PFSK-1 (cell line): ENCODE results near the gene TPM3.

Experiments
- FOXP2 ChIP-seq: optimal IDR thresholded peaks from 2 replicates; pipeline ENCODE3; 2011; ENCODE audit warnings: borderline replicate concordance, control low read depth, inconsistent platforms; ENCODE audit not compliant: insufficient read depth; ENCODE audit errors: extremely low read length, extremely low read depth
- POLR2AphosphoS5 ChIP-seq: IDR thresholded peaks from 2 replicates; pipeline ENCODE4 v1.6.1; 2012; ENCODE audit warnings: low read depth, mild to moderate bottlenecking, control low read depth, low read length, moderate library complexity
- SIN3A ChIP-seq: IDR thresholded peaks from 2 replicates; pipeline ENCODE4 v1.6.1; 2012; ENCODE audit warnings: mild to moderate bottlenecking, low read length, moderate library complexity, borderline replicate concordance; ENCODE audit not compliant: insufficient read depth
- TAF1 ChIP-seq: IDR thresholded peaks from 2 replicates; pipeline ENCODE4 v1.6.1; 2012; ENCODE audit warnings: low read length, control low read depth, borderline replicate concordance; ENCODE audit not compliant: insufficient read depth
- TF ChIP-seq, protein P1 (sequence below), 2 experiments: IDR thresholded peaks; 2 replicates each; pipeline versions ENCODE4 v1.6.1 to v1.8.0; 2011 to 2012; ENCODE audit warnings: low read depth in 2 of 2, low read length in 2 of 2, control low read depth in 1 of 2, inconsistent platforms in 1 of 2, mild to moderate bottlenecking in 1 of 2, moderate library complexity in 1 of 2; ENCODE audit not compliant: insufficient read depth in 1 of 2

The TPM3 gene

DNA sequence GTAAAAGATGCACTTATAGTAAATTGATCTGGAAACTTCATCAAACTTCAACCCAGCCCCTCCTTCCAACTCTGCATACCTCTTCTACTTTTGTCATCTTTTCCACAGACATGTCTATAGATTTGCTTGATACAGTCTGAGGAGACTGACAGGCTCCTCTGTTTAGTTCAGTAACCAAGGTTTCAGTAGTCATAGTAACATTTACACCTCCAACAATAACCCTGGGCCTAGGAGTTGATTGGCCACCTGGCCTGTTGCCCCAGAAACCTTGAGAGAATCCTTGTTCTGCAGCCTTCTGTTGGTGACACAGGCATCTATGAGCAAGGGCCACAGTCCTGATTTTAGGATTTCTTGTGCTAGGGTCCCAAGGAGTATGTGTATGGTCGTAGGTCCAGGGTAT lies 14.3 kb upstream of the TPM3 start, which contains the start of gene CFAP141:
Gene CFAP141, minus strand, starts transcription at position 138 of the 400 bp plus-strand sequence. Its CDS starts 26 bp downstream, at position 112.
- no peak for TF ChIP-seq SIN3A
- TF ChIP-seq TAF1, result no peak
- no peak for TF ChIP-seq POLR2AphosphoS5
- TF ChIP-seq FOXP2, result no peak
- TF ChIP-seq, protein P1, sequence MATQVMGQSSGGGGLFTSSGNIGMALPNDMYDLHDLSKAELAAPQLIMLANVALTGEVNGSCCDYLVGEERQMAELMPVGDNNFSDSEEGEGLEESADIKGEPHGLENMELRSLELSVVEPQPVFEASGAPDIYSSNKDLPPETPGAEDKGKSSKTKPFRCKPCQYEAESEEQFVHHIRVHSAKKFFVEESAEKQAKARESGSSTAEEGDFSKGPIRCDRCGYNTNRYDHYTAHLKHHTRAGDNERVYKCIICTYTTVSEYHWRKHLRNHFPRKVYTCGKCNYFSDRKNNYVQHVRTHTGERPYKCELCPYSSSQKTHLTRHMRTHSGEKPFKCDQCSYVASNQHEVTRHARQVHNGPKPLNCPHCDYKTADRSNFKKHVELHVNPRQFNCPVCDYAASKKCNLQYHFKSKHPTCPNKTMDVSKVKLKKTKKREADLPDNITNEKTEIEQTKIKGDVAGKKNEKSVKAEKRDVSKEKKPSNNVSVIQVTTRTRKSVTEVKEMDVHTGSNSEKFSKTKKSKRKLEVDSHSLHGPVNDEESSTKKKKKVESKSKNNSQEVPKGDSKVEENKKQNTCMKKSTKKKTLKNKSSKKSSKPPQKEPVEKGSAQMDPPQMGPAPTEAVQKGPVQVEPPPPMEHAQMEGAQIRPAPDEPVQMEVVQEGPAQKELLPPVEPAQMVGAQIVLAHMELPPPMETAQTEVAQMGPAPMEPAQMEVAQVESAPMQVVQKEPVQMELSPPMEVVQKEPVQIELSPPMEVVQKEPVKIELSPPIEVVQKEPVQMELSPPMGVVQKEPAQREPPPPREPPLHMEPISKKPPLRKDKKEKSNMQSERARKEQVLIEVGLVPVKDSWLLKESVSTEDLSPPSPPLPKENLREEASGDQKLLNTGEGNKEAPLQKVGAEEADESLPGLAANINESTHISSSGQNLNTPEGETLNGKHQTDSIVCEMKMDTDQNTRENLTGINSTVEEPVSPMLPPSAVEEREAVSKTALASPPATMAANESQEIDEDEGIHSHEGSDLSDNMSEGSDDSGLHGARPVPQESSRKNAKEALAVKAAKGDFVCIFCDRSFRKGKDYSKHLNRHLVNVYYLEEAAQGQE (IDR thresholded peaks at IDR 0.05; ENCODE audit: insufficient read depth in 1 of 2, low read depth in 2 of 2, low read length in 2 of 2), result no peak

GRCh38 chr1:154199563-154199879 lies 7.6 kb upstream of the TPM3 start:
- TF ChIP-seq TAF1 (no peak), FOXP2 (no peak), SIN3A (no peak), POLR2AphosphoS5 (no peak)
- TF ChIP-seq, protein P1 (IDR thresholded peaks at IDR 0.05; ENCODE audit: insufficient read depth in 1 of 2, low read depth in 2 of 2, low read length in 2 of 2), result no peak

DNA sequence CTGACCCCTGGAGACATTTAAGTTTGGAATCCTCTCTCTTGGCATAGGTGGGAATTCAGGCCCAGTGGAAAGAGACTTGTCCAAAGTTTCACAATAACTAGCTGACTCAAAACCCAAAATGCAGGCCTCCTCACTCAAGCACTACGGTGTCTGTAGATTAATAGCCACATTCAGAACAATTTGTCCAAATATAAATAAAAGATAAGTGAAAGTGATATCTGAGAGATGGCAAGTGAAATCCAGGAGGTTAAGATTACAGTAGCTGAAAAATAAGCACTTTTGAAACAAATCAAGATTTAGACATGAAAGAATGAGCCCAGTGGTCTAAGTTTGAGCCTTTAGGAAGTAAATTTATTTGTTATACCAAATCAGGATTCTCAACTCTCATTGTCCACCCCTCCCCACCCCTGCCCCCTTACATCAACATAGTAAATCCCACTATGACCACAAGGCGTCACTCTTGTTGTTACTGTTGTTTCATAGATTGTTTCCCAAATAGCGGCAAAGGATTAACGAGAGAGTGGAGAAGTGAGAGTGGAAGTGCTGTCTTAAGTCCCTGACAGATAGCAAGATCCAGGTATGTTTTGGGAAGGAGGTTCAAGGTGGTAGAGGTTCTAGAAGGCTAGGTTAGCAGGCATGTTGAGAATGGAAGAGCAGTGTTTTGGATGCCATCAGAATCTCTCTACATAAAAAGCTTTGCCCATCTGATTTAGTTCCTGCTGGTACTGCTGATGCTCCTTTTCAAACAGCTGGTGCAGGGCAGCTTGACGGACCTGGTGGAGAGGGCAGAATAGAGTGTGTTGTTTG lies 7.1 kb upstream of the TPM3 start:
- TF ChIP-seq TAF1 (no peak), SIN3A (no peak), POLR2AphosphoS5 (no peak), FOXP2 (no peak)
- TF ChIP-seq, protein P1 (IDR thresholded peaks at IDR 0.05; ENCODE audit: insufficient read depth in 1 of 2, low read depth in 2 of 2, low read length in 2 of 2), result no peak

DNA sequence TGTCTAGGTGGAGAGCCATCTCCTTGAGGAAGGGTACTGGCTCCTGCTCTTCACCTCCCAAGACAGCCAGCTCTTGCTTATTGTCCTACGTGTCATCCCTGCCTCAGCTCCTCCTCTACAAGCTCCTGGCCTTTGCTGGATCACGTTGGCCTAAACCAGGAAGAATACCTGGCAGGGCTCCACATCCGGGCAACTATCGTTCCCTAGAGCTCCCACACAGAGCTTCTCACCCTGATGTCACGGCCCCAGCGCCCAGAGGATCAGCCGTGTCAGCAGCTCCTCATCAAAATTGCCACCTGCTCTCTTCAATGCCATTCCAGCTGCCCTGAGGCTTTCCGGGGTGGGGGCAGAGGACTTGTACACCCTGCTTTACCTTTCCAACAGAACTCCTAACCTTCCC lies 1.9 kb upstream of the TPM3 start:
- TF ChIP-seq FOXP2 (no peak), TAF1 (no peak), SIN3A (no peak), POLR2AphosphoS5 (no peak)
- TF ChIP-seq, protein P1 (IDR thresholded peaks at IDR 0.05; ENCODE audit: insufficient read depth in 1 of 2, low read depth in 2 of 2, low read length in 2 of 2), result no peak

- no peak for TF ChIP-seq FOXP2
- TF ChIP-seq SIN3A, result no peak
- TF ChIP-seq POLR2AphosphoS5, result no peak
- TF ChIP-seq, protein P1 (IDR thresholded peaks at IDR 0.05; ENCODE audit: insufficient read depth in 1 of 2, low read depth in 2 of 2, low read length in 2 of 2), result no peak
- TF ChIP-seq TAF1, result no peak
Observed at GRCh38 chr1:154192476-154192875, 576 bp upstream of the TPM3 start.
